Heart right ventricle (tissue), 16 donors: ENCODE measurements around the gene KLRF2. TPM values are rescaled to one million over a fixed set of nuclear protein-coding genes. Genes with fewer than 3 reads are reported as not detected.

Source experiments
- ATAC-seq, 8 donors: fragments of 200-7000 bp; cut with Tn5 transposase; one replicate each; pipeline ENCODE4 v1.9.1; 2020; ENCODE audit warnings: mild to moderate bottlenecking in 8 of 8, moderate library complexity in 8 of 8, moderate number of reproducible peaks in 1 of 8
- DNase-seq, 2 donors: peaks; one replicate each; pipeline ENCODE4 v3.0.0-alpha.2; 2020
- H3K27ac ChIP-seq, 10 donors: fragments of 200-600 bp; sonication (generic) in 2 of 10; one replicate each; pipeline versions ENCODE4 v1.5.0 to v1.8.0; 2020 to 2022; ENCODE audit warnings: mild to moderate bottlenecking in 3 of 10
- H3K27me3 ChIP-seq, 7 donors: fragments of 200-600 bp; one replicate each; pipeline ENCODE4 v1.8.0; 2021 to 2022; ENCODE audit warnings: mild to moderate bottlenecking in 2 of 7
- H3K36me3 ChIP-seq, 9 donors: fragments of 200-600 bp; sonication (generic) in 1 of 9; one replicate each; pipeline versions ENCODE4 v1.5.0 to v1.8.0; 2020 to 2022; ENCODE audit warnings: mild to moderate bottlenecking in 2 of 9
- H3K4me1 ChIP-seq, 9 donors: fragments of 200-600 bp; sonication (generic) in 1 of 9; one replicate each; pipeline versions ENCODE4 v1.5.0 to v1.8.0; 2020 to 2022; ENCODE audit warnings: mild to moderate bottlenecking in 4 of 9
- H3K4me3 ChIP-seq, 10 donors: fragments of 200-600 bp; sonication (generic) in 2 of 10; one replicate each; pipeline versions ENCODE4 v1.5.0 to v1.8.0; 2020 to 2022; ENCODE audit warnings: mild to moderate bottlenecking in 7 of 10, moderate library complexity in 2 of 10
- H3K9me3 ChIP-seq, 11 donors: fragments of 200-600 bp in 10 of 11; sonication (generic) in 2 of 11; one replicate each; pipeline versions ENCODE4 v1.5.0 to v1.8.0; 2013 to 2022; ENCODE audit warnings: mild to moderate bottlenecking in 2 of 11, control low read depth in 1 of 11, moderate library complexity in 1 of 11
- WGBS, 2 donors: extraction: QIAGEN DNeasy Blood & Tissue Kit; methylation state at CpG; one replicate each; pipeline ENCODE4 v1.1.7; 2013; ENCODE audit warnings: inconsistent platforms in 1 of 2; 5-methylcytosine and 5-hydroxymethylcytosine counted together
- intact Hi-C, 10 donors: fragments of 100-400 bp; cut with DNase I; formaldehyde crosslinking; loops; one replicate each; pipeline versions ENCODE4 v1.11.1 to v1.14.2; 2022
- long read RNA-seq, 3 donors: library from polyadenylated mRNA; unstranded; transcript quantifications; one replicate each; pipeline ENCODE4 v2.0.0, GENCODE V29; 2020 to 2021
- polyA plus RNA-seq, 2 donors: library from polyadenylated mRNA; stranded (reverse); fragments of 200-250 nt; gene quantifications; one replicate each; pipeline ENCODE4 v1.2.3, GENCODE V29; 2013
- total RNA-seq, 10 donors: library from RNA; stranded (reverse); fragmentation: NEBNext Ultra II Directional in 3 of 10; extraction: Animal tissue kit (Norgen Biotek cat#: 25700) in 3 of 10; gene quantifications; one replicate each; pipeline versions ENCODE4 v1.2.1 to v1.2.4, GENCODE V29; 2021 to 2023
- TF ChIP-seq, protein P1 (sequence below), 9 donors: fragments of 200-600 bp; sonication (generic) in 2 of 9; IDR thresholded peaks; one replicate each; pipeline versions ENCODE4 v1.5.0 to v1.8.0; 2021 to 2022; ENCODE audit warnings: antibody characterized with exemption in 9 of 9, mild to moderate bottlenecking in 5 of 9, moderate library complexity in 1 of 9
- donor health status: Arrhythmogenic right ventricular cardiomyopathy.
- donor health status: ischemic (EF 13 %, LVEDD 7.1; RV severe dilation, severe dysfunction).
- donor health status: healthy with polysubstance abuse.
- donor health status: DM: no; HTN: yes; CAD: no.
- donor health status: DM: no; HTN: no; CAD: no.
- donor health status: ischemic (EF 25% LVEDD 6.9; RV normal size, moderate dysfunction).
- donor health status: ischemic (EF 25% LVEDD 5.7; RV mildly dilated, moderate dysfunction).
- donor health status: healthy.
- donor health status: DM: yes; HTN: yes; CAD: no.
- donor health status: Ischemic cardiomyopathy.
- donor health status: ischemic (EF 35%, LVEDD 5.7; RV mildly dilated, moderate dysfunction).
- donor health status: nonischemic (EF 11% LVEDD 7.7; RV severe dilation, severe dysfunction).
- donor health status: DM: yes; HTN: yes; CAD: no.
- donor health status: PGD.
- donor health status: ischemic (EF 29% LVEDD 5.4; RV normal size, mild dysfunction).
- donor health status: nonischemic (EF 23%, LVEDD 6.1; RV moderate dilation, normal function).

Gene KLRF2, protein sequence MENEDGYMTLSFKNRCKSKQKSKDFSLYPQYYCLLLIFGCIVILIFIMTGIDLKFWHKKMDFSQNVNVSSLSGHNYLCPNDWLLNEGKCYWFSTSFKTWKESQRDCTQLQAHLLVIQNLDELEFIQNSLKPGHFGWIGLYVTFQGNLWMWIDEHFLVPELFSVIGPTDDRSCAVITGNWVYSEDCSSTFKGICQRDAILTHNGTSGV
- total RNA-seq (not detected), polyA plus RNA-seq (not detected)
- long read RNA-seq, donor 1, result 0 reads
- long read RNA-seq, donor 2, result 0 reads
- long read RNA-seq, donor 3, result 0 reads

GRCh38 chr12:9881246-9881645 lies at the start of gene KLRF2:
Gene KLRF2 (plus strand): TSS chr12:9881489. CDS start chr12:9881596, 107 bp downstream.
- no peak for ATAC-seq
- TF ChIP-seq, protein P1, sequence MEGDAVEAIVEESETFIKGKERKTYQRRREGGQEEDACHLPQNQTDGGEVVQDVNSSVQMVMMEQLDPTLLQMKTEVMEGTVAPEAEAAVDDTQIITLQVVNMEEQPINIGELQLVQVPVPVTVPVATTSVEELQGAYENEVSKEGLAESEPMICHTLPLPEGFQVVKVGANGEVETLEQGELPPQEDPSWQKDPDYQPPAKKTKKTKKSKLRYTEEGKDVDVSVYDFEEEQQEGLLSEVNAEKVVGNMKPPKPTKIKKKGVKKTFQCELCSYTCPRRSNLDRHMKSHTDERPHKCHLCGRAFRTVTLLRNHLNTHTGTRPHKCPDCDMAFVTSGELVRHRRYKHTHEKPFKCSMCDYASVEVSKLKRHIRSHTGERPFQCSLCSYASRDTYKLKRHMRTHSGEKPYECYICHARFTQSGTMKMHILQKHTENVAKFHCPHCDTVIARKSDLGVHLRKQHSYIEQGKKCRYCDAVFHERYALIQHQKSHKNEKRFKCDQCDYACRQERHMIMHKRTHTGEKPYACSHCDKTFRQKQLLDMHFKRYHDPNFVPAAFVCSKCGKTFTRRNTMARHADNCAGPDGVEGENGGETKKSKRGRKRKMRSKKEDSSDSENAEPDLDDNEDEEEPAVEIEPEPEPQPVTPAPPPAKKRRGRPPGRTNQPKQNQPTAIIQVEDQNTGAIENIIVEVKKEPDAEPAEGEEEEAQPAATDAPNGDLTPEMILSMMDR (IDR thresholded peaks at IDR 0.05), result no peak
- no peak within 1 kb of the TSS for H3K27ac ChIP-seq
- DNase-seq, result no peak
- H3K36me3 ChIP-seq, result no peaks in the 10 kb centered on the region
- no peaks in the 10 kb centered on the region for H3K9me3 ChIP-seq
- intact Hi-C loops, result no loop called here
- WGBS, 2 donors, result 95 to 97% methylated on average over 3 of the region's 3 CpGs
- no peaks in the 10 kb centered on the region for H3K4me1 ChIP-seq
- H3K4me3 ChIP-seq, result no peak within 1 kb of the TSS
- H3K27me3 ChIP-seq, result no peaks in the 10 kb centered on the region

- intact Hi-C loops, result no loop called here
- WGBS, 2 donors, result 64 to 66% methylated on average over 3 of the region's 3 CpGs
- TF ChIP-seq, protein P1 (IDR thresholded peaks at IDR 0.05), result no peak
- Histone ChIP-seq H3K36me3 (no peaks in the 10 kb centered on the region), H3K27ac (no peak overlapping the region), H3K27me3 (no peaks in the 10 kb centered on the region), H3K4me3 (no peak overlapping the region), H3K4me1 (no peaks in the 10 kb centered on the region), H3K9me3 (no peaks in the 10 kb centered on the region)
- ATAC-seq (no peak), DNase-seq (no peak)
Observed at GRCh38 chr12:9831720-9832119, 49.6 kb upstream of the KLRF2 start.

DNA sequence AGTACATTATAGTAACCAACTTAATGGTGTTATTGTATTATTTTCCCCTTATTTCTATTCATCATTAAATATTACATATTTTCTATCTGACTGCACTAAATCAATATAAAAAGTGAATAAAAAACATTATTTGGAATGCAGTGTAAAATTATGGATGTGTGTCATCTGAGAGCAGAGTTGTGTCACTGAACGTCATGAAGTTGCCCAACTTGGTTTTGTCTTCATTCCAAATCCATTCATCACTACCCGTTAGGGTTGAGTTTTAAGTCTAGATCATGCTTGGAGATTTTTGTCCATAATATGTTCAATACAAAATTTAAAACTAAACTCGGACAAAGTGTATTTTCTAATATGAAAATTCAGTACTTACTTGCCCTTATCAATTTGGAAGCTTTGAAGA lies 37.9 kb upstream of the KLRF2 start:
- no peak for ATAC-seq
- intact Hi-C loops, result no loop called here

GRCh38 chr12:9848899-9849298 lies 32.4 kb upstream of the KLRF2 start:
- DNase-seq (no peak), ATAC-seq (no peak)
- Histone ChIP-seq H3K4me3 (no peak overlapping the region), H3K27ac (no peak overlapping the region), H3K36me3 (peaks cover 0 to 26% (median 8%) of the 10 kb centered on the region in 9 donors), H3K9me3 (peaks cover 0 to 45% (median 9%) of the 10 kb centered on the region in 11 donors), H3K4me1 (no peaks in the 10 kb centered on the region), H3K27me3 (no peaks in the 10 kb centered on the region)
- TF ChIP-seq, protein P1 (IDR thresholded peaks at IDR 0.05), result no peak
- WGBS, 2 donors, result 53 to 62% methylated on average over 5 of the region's 5 CpGs
- intact Hi-C loops, result no loop called here

More for the DNA sequence above, 37.9 kb upstream of the KLRF2 start:
- 60 to 76% methylated on average over 3 of the region's 3 CpGs for WGBS, 2 donors
- DNase-seq, result no peak
- Histone ChIP-seq H3K27ac (no peak overlapping the region), H3K9me3 (peaks cover 0 to 33% (median 9%) of the 10 kb centered on the region in 11 donors), H3K27me3 (no peaks in the 10 kb centered on the region), H3K4me3 (no peak overlapping the region), H3K4me1 (no peaks in the 10 kb centered on the region), H3K36me3 (no peaks in the 10 kb centered on the region)
- TF ChIP-seq, protein P1 (IDR thresholded peaks at IDR 0.05), result no peak
